HuH-7.5 (cell line): Measurements from ENCODE around the gene NISCH.

Experiments used
- DNase-seq: peaks from one replicate; pipeline ENCODE4 v3.0.0; 2011; ENCODE audit warnings: low spot score

Gene NISCH

GRCh38 chr3:52527732-52528585 is 72.6 kb downstream of the NISCH start:
- peak; percentile 2 for DNase-seq

GRCh38 chr3:52528586-52529375 is 73.4 kb downstream of the NISCH start:
- peak; percentile 0 for DNase-seq

GRCh38 chr3:52529376-52530333 is 74.3 kb downstream of the NISCH start:
- DNase-seq: peak; percentile 0

- no peak for DNase-seq
Measured at GRCh38 chr3:52530918-52531826, 75.8 kb downstream of the NISCH start.

DNA sequence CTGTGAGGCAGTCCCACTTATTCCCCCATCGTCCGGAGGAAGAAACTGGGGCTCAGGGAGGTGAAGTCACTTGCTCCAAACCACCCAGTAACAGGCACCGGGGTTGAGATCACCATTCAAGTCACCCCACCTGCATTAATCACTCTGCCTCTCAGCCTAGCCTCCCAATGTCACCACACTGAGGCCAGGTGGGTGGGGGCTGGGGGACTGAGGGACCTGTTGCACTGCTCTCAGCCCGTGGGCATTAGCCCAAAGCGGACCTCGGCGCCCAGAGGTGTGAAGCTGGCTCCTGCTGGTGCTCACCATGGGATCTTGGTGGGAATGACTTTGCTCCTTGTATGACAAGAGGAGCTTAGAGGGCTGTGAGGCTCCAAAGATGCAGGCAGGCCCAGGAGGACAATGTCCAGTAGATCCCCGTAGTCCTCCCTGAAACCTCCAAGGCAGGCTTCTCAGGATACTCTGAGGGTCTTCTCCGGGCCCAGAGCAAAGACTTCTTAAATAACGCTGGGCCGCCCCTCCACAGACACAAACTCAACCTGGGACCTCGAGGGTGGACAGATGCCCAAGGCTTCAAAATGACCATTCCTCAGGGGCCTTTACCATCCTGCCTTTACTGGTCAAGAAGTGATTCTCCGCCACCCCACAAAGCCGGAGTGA is 76.6 kb downstream of the NISCH start:
- DNase-seq: no peak

DNA sequence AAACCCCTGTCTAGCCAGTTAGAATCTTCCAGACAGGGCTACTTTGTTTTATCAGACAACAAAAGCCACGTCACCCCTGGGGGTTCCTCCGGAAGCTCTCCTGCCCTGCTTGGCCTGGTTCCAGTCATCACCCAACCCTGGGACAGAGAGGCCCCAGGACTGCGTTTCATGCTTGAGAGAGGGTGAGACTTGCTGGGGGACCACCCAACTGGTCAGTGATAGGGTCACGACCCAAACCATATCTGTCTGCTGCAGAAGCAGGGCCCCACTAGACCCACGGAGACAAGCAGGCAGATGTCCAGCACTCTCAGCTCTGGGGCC is 77.1 kb downstream of the NISCH start:
- DNase-seq: peak; percentile 67

DNA sequence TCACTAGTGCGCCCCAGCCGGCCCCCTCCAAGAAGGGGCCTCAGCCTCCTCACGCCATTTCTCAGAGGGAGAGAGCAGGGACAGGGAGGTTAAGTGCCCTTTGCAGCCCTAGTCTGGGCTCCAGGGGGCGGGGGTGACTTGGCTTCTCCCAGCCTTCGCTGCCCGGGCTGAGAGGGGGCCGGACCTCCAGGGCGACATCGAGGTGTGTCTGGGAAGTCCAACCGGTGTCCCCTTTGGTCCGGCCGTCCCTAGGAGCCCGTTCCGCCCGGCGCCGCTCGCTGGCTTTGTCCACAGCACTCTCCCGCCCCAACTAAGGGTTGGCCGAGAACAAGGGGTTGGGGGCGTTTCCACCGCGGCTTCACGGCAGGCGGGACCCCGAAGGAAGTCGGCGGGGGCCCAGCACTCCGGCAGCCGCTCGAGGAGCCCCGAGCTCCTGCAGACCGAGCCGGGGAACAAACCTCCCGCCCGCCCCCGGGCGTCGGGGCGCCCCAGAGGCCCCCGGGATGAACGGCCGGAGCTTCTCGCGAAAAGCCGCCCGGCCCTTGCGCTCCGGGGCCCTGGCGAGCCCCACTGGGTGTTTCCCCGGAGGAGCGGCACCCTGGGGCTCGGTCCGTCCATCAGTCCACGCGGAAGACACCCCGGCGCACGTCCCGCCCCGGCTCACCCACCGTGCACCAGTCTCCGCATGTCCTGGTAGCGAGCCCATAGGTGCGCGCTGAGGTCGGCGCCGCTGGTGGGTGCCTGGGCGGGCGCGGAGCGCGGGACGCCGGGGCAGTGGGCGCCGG is 77.6 kb downstream of the NISCH start:
- peak; percentile 57 for DNase-seq

DNA sequence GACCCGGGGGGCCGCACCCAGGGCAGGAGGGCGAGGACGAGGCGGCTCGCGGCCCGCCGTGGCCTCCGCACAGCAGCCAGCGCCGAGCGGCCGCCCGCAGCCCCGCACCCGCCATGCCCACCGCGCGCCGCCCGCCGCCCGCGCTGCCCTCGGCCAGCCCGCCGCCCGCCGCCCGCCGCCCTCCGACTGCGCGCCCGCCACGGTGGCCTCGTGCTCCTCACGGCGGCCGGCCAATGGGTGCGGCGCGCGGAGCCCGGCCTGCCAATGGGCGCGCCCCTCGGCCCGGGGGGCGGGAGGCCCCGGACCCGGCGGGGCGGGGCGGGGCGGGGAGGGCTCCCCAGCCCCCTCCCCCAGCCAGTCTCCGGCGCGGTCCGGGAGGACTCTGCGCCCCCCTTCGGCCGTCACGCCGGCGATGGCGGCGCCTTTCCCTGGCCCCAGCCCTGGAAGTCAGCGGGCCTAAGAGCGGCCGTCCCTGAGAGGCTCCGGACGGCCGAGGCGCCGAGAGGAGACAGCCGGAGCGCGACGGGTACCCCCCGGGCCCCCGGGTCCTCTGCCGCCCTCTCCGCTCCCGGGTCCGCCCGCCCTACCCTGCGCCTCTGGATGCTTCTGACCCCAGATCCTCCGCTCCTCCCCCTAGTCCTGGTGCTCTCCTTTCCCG is 78.3 kb downstream of the NISCH start, which contains the start of gene NT5DC2:
NT5DC2 (minus strand) TSS at position 235 of the 658 bp plus-strand sequence; CDS start at position 115, 120 bp downstream.
- peak; percentile 79 for DNase-seq

DNA sequence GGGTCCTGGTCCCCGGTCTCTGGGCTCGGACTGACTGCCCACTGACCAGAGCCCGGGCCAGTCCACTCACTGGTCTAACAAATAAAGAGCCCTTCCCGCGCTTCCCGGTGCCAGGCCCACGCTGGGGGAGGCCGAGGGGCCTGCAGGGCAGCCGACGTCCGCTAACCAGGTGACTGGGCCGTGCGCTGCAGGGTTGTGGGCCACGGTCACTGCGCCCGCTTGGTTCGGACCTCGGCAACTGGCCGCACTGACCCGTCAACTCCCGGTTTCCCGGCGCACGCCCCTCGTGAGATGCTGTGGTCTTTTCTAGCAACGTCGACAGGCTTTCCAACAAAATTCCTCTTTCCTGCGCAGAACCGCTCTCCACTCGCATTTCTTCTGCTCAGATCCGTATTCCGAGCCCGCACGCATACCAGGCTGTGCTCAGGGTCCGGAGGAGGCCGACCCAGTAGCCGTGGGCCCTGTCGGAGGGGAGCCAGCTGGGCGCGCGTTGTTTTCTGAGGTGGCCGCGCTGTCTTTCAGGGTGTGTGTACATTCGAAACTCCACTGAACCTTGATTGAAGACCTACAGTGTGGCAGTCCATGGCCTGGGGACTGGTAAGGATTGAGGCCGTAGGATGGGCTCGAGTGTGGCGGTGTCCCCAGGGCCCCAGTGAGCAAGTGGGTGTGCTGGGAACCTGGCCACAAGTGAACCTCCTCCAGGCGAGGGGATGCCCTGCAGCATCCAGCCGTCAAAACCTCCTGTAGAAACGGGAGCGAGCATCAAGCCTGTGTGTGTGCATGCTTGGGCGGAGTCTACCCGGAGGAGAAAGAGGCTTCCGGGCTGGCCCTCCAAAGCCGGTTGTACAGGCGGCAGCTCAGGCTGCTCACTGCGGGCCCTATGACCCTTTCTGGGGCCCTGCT is 79.1 kb downstream of the NISCH start:
- DNase-seq: no peak

GRCh38 chr3:52535411-52536111 is 80.2 kb downstream of the NISCH start:
- no peak for DNase-seq

DNA sequence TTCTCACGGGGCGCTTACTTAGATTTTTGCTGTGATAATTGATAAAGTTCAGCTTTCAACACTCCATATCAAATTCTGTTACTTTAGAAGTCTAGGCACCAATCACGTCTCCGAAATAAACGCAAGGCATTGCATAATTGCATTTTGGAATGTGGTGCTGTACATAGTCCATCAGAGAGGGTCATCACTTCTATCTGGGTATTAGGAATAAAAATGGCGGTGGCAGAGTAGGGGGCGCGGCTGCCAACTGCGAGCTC is 80.6 kb downstream of the NISCH start:
- DNase-seq: no peak

DNA sequence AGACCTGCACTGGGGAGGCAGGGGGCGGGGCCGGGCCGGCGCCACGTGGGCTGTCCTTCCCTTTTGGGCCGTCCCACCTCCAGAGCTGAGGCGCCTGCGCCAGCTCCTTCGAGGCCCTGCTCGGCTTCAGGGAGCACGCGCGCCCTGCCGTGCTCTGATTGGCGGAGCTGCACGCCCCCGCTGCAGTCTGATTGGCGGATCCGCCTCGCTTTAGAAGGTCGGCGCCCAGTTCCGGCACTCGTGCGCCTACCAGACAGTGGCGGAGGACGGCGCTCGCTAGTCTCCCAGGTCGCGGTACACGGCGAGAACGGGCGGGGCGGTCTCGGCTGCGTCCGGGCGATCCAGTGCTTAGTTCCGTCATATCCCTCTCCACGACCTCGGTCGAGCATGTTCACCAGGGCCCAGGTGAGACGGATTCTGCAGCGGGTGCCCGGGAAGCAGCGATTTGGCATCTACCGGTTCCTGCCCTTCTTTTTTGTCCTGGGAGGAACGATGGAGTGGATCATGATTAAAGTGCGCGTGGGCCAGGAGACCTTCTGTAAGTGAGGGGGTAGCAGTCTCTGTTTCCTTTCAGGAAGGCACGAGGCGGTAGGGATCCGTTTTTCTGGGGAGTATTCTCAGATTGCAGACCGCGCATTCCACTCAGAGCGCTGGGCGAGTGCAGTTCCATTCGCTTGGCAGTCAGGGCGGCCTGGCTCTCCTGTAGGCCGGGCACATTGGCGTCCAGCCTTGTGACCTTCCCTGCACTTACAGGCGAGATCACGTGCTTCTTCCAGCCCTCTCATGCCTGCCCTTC is 81.2 kb downstream of the NISCH start, which contains the start of gene UQCC5:
UQCC5 (plus strand) TSS at position 237 of the 796 bp plus-strand sequence; CDS start at position 388, 151 bp downstream.
- DNase-seq: peak; percentile 92

GRCh38 chr3:52537165-52537620 is 81.8 kb downstream of the NISCH start:
- no peak for DNase-seq

- no peak for DNase-seq
Measured at GRCh38 chr3:52537726-52538421, 82.5 kb downstream of the NISCH start.

GRCh38 chr3:52539010-52539653 is 83.7 kb downstream of the NISCH start:
- no peak for DNase-seq
